Vagina (tissue), 2 donors: Measurements from ENCODE around the gene MORC1.

Experiments
- CTCF ChIP-seq, 3 experiments: fragments of 450-650 bp in 2 of 3; fragments of 200-600 bp in 1 of 3; sonication (generic) in 1 of 3; IDR thresholded peaks; one replicate each; pipeline ENCODE4 v1.5.1; 2017 to 2019; ENCODE audit warnings: antibody characterized with exemption in 3 of 3, mild to moderate bottlenecking in 2 of 3, moderate library complexity in 2 of 3
- POLR2A ChIP-seq, 2 donors: fragments of 450-650 bp; IDR thresholded peaks; one replicate each; pipeline ENCODE4 v1.6.1; 2017; ENCODE audit warnings: antibody characterized with exemption in 2 of 2, mild to moderate bottlenecking in 2 of 2, moderate library complexity in 2 of 2
- POLR2AphosphoS5 ChIP-seq, 2 donors: sonication (generic); formaldehyde crosslinking; IDR thresholded peaks; one replicate each; pipeline ENCODE4 v1.9.0; 2017; ENCODE audit warnings: antibody characterized with exemption in 2 of 2, mild to moderate bottlenecking in 2 of 2, low read depth in 1 of 2; ENCODE audit not compliant: insufficient read depth in 1 of 2

- no peak for TF ChIP-seq CTCF (IDR thresholded peaks at IDR 0.05)
- no peak for TF ChIP-seq POLR2A (IDR thresholded peaks at IDR 0.05)
- no peak for TF ChIP-seq POLR2AphosphoS5 (IDR thresholded peaks at IDR 0.05; ENCODE audit: insufficient read depth in 1 of 2, low read depth in 1 of 2)
Observed at GRCh38 chr3:108931035-108931434, 186.9 kb downstream of the MORC1 start.
